Jurkat, Clone E6-1 (cell line): Measurements from ENCODE around the gene HSPG2.
"Not testable (repeated sequence)": the region's sequence is repeated elsewhere in the genome, so short reads cannot be mapped to it uniquely, and the experiment has no call there.

Experiments used
- DNase-seq: peaks from one replicate; pipeline ENCODE4 v3.0.0-alpha.2; 2011; ENCODE audit warnings: low read depth, low spot score
- H3K4me3 ChIP-seq: 2 replicates; pipeline ENCODE4 v1.5.1; 2011; ENCODE audit warnings: mild to moderate bottlenecking, low read length, control low read depth, moderate library complexity

HSPG2 gene

GRCh38 chr1:21840981-21841380 lies 96.1 kb downstream of the HSPG2 start:
- no peak for DNase-seq
- H3K4me3 ChIP-seq = no peak overlapping the region

GRCh38 chr1:21839337-21840037 lies 97.6 kb downstream of the HSPG2 start:
- H3K4me3 ChIP-seq = no peak overlapping the region
- DNase-seq = no peak

DNA sequence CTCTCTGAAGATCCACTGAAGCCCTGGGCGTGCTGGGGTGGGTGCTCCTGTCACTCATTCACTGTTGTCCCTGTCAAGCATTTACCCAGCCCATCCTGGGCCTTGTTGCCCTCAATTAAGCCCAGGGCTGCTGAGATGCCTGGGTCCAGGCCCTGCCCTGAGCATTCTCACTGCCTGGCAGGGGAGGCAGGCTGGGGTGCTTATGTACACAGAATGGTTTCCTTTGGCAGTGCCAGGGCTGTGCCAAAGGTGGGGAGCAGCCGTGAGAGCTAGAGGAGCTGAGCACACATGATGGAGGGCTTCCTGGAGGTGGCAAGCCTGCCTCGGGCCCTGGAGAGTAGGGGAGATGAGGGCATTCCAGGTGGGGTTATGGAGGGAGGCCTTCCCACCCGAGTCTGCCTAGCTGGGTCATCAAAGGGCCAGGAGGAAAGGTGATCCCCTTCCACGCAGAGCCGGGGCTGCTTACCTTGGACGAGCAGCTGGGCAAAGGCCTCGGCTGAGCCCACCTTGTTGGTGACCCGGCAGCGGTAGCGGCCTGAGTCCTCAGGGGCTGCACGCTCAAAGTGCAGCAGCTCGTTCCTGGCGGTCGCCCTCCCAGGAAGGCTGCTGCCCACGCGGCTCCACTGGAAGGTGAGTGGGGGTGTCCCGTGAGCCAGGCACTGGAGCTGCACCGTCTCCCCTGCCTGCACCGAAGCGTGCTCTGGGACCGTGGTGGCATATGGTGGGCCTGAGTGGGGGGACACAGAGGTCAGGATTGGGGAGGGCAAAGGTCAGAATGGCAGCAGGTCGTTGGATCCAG lies 98.6 kb downstream of the HSPG2 start:
- no peak for DNase-seq
- H3K4me3 ChIP-seq = no peak overlapping the region

DNA sequence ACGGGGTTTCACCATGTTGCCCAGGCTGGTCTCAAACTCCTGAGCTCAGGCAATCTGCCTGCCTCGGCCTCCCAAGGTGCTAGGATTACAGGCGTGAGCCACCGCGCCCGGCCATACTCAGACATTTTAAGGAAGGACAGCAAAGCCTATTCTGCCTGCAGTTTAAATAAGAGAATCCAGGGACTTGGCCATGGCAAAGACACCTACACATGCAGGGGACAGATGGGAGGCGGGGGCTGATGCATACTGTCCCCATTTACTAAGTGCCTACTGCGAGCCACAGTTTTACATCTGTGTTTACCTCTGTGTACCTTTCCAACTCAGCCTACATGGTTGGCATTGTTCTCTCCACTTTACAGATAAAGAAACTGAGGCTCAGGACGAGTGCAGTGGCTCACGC lies 99.6 kb downstream of the HSPG2 start:
- no peak for DNase-seq
- no peak overlapping the region for H3K4me3 ChIP-seq

DNA sequence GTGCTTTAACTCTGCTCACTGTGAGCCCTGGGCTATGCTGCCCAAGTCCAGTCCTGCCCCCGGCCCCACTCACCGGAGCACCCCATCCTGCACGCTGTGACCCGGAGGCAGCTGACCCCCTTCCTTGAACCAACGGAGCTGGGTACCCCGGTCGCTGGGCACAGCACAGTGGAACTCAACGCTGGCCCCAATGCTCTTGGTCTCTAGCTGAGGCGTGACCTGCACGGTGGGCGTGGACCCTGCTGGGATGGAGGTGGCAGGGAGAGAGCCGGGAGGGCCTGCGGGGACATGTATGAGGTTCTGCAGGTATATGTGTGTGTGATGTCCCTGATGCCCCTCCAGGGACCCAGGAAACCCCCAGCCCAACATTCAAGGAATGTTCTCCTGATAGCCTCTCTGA lies 100.4 kb downstream of the HSPG2 start:
- no peak overlapping the region for H3K4me3 ChIP-seq
- DNase-seq = no peak

- H3K4me3 ChIP-seq = no peak overlapping the region
- no peak for DNase-seq
These were observed 101.1 kb downstream of the HSPG2 start for GRCh38 chr1:21836010-21836409.

DNA sequence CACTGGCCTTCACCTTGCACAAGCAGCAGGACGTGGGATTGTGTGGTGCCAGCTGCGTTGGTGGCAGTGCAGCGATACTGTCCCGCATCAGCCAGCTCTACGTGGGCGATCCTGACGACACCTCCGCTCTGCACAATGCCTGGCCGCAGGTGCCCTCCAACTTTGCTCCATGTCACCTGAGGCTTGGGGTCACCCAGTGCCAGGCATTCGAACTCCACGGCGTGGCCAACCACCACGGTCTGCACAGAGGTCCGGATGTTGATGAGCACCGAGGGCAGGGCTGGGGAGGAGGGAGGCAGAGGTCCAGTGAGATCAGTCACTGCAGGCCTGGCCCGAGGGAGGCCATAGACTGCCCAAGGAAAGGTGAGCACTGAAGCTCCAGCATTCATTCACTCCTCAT lies 102.4 kb downstream of the HSPG2 start:
- no peak overlapping the region for H3K4me3 ChIP-seq
- no peak for DNase-seq

GRCh38 chr1:21834094-21834493 lies 103.0 kb downstream of the HSPG2 start:
- no peak overlapping the region for H3K4me3 ChIP-seq
- no peak for DNase-seq

DNA sequence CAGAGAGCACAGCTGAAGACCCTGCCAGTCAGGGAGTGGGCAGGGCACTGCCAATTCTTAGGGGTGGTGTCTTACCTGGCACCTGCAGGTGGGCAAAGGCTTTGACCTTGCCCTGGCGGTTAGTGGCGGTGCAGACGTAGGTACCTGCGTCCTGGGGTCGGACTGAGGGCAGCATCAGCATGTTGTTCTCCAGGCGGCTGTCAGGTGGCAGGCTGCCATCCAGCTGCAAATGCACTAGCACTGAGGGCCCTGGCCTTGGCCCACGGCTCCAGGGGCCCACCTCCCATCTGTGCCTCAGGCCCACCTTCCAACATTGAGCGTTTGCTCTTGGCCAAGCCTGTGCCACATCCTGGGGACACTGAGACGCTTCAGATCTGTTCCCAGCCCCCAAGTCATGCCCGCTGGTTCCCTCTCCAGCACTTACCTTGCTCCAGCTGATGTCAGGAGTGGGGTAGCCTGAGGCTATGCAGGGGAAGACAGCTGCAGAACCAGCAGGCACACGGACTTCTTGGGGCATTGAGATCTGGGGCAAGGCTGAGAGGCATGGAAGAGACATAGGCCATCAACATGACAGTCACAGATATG lies 103.6 kb downstream of the HSPG2 start:
- no peak for DNase-seq
- no peak overlapping the region for H3K4me3 ChIP-seq

- H3K4me3 ChIP-seq = no peak overlapping the region
- no peak for DNase-seq
These were observed 105.6 kb downstream of the HSPG2 start for GRCh38 chr1:21831454-21831970.

- no peak for DNase-seq
These were observed 106.2 kb downstream of the HSPG2 start for GRCh38 chr1:21830792-21831453.

GRCh38 chr1:21829294-21829693 lies 107.8 kb downstream of the HSPG2 start:
- H3K4me3 ChIP-seq = no peak overlapping the region
- DNase-seq = no peak

More at GRCh38 chr1:21830792-21831453, 106.2 kb downstream of the HSPG2 start:
- H3K4me3 ChIP-seq = no peak overlapping the region

GRCh38 chr1:21828506-21829210 lies 108.5 kb downstream of the HSPG2 start:
- DNase-seq = no peak
- no peak overlapping the region for H3K4me3 ChIP-seq

DNA sequence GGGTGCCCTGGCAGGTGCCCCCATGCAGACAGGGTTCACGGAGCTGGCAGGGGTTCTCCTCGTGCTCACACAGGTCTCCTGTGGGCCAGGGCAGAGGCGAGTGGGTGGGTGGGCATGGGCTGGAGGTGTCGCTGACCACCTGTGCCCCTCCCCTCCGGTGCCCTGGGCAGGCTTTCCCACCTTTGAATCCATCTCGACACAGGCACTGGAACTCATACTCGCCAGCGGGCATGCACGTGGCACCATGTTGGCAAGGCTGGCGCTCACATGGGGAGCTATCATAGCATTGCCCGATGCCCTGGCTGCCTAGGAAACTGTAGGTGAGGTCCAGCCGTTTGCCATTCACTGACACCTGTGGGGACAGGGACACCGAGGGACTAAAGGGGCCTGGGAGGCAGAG lies 109.0 kb downstream of the HSPG2 start:
- H3K4me3 ChIP-seq = no peak overlapping the region
- no peak for DNase-seq

- H3K4me3 ChIP-seq = no peak overlapping the region
- DNase-seq = no peak
These were observed 109.9 kb downstream of the HSPG2 start for GRCh38 chr1:21827141-21827679.

GRCh38 chr1:21826694-21827093 lies 110.4 kb downstream of the HSPG2 start:
- DNase-seq, H3K4me3 ChIP-seq: not testable (repeated sequence)

GRCh38 chr1:21825393-21825792 lies 111.7 kb downstream of the HSPG2 start:
- DNase-seq = no peak
- H3K4me3 ChIP-seq = no peak overlapping the region

GRCh38 chr1:21824926-21825325 lies 112.2 kb downstream of the HSPG2 start:
- H3K4me3 ChIP-seq = no peak overlapping the region
- DNase-seq = no peak
